Activated T-cell treated with anti-CD3 and anti-CD28 coated beads, Interleukin-2, amount 50 U/mL, for 48 hours (primary cell): ENCODE data around the gene ROBO1.

Experiments
- DNase-seq, 2 experiments: peaks; one replicate each; pipeline ENCODE4 v3.0.0-alpha.2; 2020

The ROBO1 gene

GRCh38 chr3:79148786-79149185, 619.0 kb downstream of the ROBO1 start:
- DNase-seq, result no peak

- DNase-seq, result no peak
Observed at GRCh38 chr3:79146024-79146423, 621.8 kb downstream of the ROBO1 start.

- no peak for DNase-seq
Observed at GRCh38 chr3:79140708-79141107, 627.1 kb downstream of the ROBO1 start.

- no peak for DNase-seq
Observed at GRCh38 chr3:79139395-79140068, 628.3 kb downstream of the ROBO1 start.

DNA sequence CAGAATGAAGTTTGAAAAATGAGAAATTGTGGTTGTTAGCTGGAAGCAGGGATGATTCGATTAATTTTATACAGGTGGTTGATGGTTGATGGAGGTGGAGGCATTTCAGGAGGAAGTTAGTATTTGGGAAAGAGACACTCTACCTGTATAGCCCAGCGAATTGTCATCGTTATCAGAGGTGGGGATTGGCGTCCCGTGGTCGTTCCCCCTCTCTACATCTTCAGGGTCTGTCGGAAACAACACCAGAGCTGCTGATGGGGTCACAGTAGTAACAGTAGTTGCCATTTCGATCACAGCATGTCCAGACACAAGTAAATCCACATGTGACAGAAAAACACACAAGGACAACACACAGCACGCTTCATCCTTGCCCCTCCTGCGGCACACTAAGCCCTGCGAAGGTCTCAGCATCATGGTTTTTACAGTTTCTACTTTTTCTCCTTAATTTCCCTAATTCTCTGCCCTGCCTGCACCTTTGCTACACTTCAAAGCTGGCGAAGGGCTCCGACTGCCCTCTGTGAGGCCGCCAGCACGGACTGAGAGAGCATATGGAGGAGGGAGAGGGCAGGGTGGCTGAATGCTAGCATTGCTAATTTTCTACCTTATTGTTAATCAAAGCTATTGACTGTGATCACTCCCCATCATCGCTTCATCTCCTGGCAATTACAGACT, 642.3 kb downstream of the ROBO1 start:
- no peak for DNase-seq

DNA sequence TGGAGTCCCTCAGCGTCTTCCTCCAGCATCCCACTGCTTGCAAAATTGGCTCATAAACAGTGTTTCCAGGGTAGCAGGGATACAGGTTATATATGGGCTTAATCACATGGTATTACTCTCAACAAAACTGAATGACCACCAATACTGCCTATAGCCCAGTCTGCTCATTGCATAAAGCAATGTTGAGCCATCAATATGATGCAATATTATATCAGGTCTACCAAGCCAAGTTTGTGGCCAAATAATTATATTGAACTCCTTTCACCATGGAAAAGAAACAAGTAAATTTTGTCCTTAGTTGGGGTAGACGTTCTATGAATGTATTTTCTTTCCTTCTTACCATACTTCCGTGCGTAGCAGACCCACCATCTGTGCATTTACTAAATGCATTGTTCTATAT, 652.3 kb downstream of the ROBO1 start:
- no peak for DNase-seq

- DNase-seq, result no peak
Observed at GRCh38 chr3:79113876-79114275, 653.9 kb downstream of the ROBO1 start.

GRCh38 chr3:79111375-79112052, 656.3 kb downstream of the ROBO1 start:
- DNase-seq, result no peak

- DNase-seq, result no peak
Observed at GRCh38 chr3:79109754-79110153, 658.0 kb downstream of the ROBO1 start.

- no peak for DNase-seq
Observed at GRCh38 chr3:79103307-79103706, 664.5 kb downstream of the ROBO1 start.

GRCh38 chr3:79097964-79098660, 669.7 kb downstream of the ROBO1 start:
- no peak for DNase-seq

GRCh38 chr3:79094654-79095053, 673.1 kb downstream of the ROBO1 start:
- DNase-seq, result no peak

DNA sequence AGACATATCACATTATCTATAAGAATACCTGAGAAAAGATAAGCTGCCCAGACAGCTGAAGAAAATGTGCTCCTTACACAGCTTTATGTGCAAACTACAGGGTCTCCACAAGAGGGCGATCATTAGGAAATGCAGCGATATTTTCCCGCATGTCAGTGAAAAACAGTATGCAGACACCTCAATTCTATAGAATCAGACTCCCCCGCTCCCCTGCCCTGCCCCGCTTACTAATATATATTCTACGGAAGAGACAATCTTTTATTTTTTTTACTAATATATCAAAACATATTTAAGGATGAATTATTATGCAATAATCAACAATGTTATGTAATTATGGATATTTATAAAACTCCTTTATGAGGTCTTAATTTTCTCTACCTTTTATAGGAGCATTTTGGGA, 681.3 kb downstream of the ROBO1 start:
- DNase-seq, result peak; percentile 18 to 21

DNA sequence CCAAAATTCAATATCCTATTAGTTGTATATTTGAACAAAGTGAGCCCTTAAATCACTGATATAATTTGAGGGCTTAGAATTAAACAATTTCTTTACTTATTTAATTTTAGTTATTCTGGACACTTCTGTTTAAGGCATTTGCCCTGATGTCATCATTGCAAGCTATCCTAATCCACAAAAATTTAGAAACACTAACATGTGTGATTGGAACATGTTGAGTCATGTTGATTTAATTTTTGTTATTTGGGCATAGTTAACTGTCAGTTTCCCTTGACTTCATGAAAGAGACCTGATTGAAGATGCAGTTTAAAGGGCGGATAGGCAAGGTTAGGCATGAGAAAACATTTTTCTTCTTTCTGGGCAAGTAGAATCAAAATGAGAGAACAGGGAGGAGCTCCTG, 682.6 kb downstream of the ROBO1 start:
- DNase-seq, result no peak

DNA sequence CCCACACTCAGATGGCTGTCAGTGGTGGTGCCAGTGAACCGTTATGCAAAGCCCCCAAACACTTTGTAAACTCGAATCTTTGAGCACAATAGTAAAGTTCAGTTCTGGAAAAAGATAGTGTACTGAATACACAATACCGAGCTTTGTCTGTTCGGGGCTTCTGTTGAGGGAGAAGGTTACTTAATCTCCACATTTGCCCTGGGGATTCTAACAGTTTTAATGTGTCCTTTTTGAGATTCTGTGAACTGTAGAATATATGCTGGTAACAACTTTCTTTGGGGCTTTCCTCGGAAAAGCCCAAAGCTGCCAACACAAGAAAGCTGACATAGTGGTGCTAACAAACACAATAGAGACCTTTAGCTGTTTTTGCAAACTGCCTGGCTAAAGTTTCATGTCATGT, 686.5 kb downstream of the ROBO1 start:
- no peak for DNase-seq

- no peak for DNase-seq
Observed at GRCh38 chr3:79074558-79074957, 693.2 kb downstream of the ROBO1 start.

DNA sequence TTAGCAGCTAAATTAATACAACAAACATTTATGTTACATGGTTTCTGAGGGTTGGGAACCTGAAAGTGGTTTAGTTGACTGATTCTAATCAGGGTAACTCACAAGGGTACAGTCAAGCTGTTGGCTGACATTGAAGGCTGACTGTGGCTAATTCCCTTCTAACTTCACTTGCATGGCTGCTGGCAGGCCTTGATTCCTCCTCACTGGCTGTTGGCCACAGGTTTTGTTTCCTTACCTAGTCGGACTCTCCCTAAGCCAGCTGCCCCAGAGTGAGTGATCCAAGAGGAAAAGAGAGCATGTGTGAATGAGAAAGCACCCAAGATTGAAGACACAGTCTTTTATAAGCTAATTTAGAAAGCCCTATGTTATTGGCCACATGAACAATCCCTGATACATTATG, 700.1 kb downstream of the ROBO1 start:
- no peak for DNase-seq

DNA sequence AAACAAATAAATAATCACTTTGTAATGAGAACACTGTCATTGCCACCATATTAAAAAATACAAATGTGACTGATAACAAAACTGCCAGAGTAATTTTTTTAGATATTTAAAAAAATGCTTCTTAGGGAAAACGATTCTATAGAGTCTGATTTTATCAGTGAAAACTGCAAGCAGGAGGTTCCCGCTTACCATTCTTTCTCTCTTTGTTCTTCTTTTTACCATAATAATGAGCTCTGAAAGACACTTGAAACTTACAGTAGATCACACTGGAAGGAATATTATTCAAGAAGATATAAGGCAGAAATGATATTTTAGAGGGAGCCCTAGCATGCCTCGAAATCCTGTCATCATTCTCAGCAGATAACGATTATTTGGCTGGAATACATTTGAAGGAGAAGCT, 701.3 kb downstream of the ROBO1 start:
- no peak for DNase-seq

DNA sequence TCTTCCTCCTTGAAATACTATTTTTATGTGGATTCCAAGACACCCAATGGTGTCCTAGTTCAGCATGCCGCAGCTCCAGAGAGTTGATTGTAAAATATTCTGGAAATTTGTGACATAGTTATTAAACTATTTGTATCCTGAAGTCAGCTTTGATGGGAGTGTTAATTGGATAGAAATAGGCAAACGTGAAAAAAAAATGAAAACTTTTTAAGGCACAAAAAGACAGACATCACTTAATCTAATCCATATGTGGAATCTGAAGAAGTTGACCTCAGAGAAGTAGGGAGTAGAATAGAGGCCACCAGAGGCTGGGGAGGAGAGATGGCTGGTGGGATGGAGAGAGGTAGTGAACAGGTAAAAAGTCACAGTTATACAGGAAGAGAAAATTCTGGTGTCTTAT, 704.2 kb downstream of the ROBO1 start:
- no peak for DNase-seq

DNA sequence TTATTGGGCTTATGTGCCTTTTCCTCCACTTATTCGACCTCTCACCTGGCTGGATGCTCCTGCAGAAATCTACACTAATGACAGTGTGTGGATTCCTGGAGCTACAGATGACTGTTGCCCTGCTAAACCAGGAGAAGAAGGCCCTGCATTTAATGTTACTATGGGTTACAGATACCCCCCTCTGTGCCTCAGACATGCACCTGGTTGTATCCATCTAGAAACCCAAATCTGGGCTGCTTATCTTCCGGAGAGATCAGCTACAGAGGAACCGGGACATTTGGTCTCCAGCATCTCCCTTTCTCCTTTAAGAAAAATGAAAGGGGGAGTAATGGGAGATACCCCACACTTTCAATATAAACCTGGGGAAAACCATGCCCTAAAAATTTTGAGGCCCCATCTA, 710.0 kb downstream of the ROBO1 start:
- no peak for DNase-seq

DNA sequence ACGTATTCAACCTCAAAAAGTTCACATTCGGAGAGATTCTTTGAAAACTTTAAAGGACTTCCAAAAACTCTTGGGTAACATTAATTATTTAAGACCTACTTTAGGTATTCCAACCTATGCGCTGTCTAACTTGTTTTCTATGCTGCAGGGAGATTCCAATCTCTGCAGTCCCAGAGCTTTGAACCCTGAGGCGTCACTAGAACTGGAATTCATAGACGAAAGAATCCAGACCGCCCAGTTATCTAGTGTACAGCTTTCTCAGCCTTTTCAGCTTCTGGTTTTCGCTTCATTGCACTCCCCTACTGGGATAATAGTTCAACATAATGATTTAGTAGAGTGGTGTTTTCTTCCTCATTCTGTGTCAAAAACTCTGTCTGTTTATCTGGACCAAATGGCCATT, 711.3 kb downstream of the ROBO1 start:
- DNase-seq, result no peak

GRCh38 chr3:79052054-79052681, 715.6 kb downstream of the ROBO1 start:
- no peak for DNase-seq

DNA sequence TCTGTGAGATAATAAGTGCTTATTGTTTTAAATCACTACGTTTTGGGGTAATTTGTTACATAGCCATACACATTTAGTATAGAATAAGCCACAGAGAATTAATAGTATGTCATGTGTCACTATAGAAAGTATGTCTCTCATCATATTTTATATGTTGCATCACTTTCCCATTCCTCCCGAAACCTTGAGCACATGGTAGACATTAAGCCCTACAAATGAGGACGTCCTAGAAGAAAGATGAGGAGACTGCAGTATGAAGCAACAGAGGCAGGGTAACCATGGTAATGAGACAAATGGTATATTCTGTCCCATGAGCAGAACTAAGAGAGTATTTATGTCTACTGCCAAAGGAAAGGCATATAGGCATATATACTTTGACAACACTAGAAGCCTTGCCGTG, 720.2 kb downstream of the ROBO1 start:
- DNase-seq, result no peak
